IMR-90 (cell line): ENCODE data around the gene PPIA. TPM values are rescaled to one million over a fixed set of nuclear protein-coding genes. Genes with fewer than 3 reads are reported as not detected.

Experiments used
- ATAC-seq: fragments of 200-7000 bp; cut with Tn5 transposase; 2 replicates; pipeline ENCODE4 v1.9.1; 2020; ENCODE audit warnings: low read depth, mild to moderate bottlenecking, moderate library complexity
- BruUV-seq: library from RNA; stranded (reverse); fragments of 400-500 nt; replicated peaks from 2 replicates; lab custom pipeline; 2021; lab: Mats Ljungman, UMichigan
- CTCF ChIA-PET: fragments of 300-600 bp; formaldehyde crosslinking; extraction: SDS; loops from one replicate; lab custom pipeline; 2021; ENCODE audit warnings: antibody characterized with exemption; lab: Yijun Ruan, JAX
- POLR2A ChIA-PET: fragments of 300-600 bp; sonication (Branson Sonifier 250); formaldehyde crosslinking; loops from one replicate; lab custom pipeline; 2022; ENCODE audit warnings: antibody characterized with exemption; ENCODE audit not compliant: unreplicated experiment; lab: Charles Lee
- DNase-seq: peaks from one replicate; pipeline ENCODE4 v3.0.0; 2013
- H2AFZ ChIP-seq: replicated peaks from 2 replicates; pipeline ENCODE3; 2013; ENCODE audit warnings: low read length, mild to moderate bottlenecking; ENCODE audit not compliant: poor library complexity
- H2AK5ac ChIP-seq: 2 replicates; pipeline ENCODE4 v1.6.1; 2013; ENCODE audit warnings: low read depth, low read length, inconsistent platforms
- H2AK9ac ChIP-seq: replicated peaks from 2 replicates; pipeline ENCODE3; 2013; ENCODE audit warnings: mild to moderate bottlenecking, low read depth, low read length, moderate library complexity; ENCODE audit not compliant: poor library complexity
- H2BK120ac ChIP-seq: 2 replicates; pipeline ENCODE4 v1.6.1; 2013; ENCODE audit warnings: low read depth, low read length, inconsistent platforms
- H2BK15ac ChIP-seq: 3 replicates; pipeline ENCODE4 v1.6.1; 2013; ENCODE audit warnings: low read depth, low read length, inconsistent platforms
- H2BK20ac ChIP-seq: 2 replicates; pipeline ENCODE4 v1.6.1; 2013; ENCODE audit warnings: low read depth, mild to moderate bottlenecking, inconsistent platforms, low read length, moderate library complexity
- H2BK5ac ChIP-seq: 2 replicates; pipeline ENCODE4 v1.6.1; 2013; ENCODE audit warnings: mild to moderate bottlenecking, low read depth, low read length, inconsistent platforms; ENCODE audit not compliant: poor library complexity, severe bottlenecking
- H3K14ac ChIP-seq: replicated peaks from 2 replicates; pipeline ENCODE4 v1.6.1; 2013; ENCODE audit warnings: low read depth, low read length, inconsistent platforms
- H3K18ac ChIP-seq: 2 replicates; pipeline ENCODE4 v1.6.1; 2013; ENCODE audit warnings: low read depth, low read length, control low read depth
- H3K23ac ChIP-seq: 2 replicates; pipeline ENCODE4 v1.6.1; 2013; ENCODE audit warnings: low read depth, low read length, inconsistent platforms
- H3K27ac ChIP-seq: 2 replicates; pipeline ENCODE4 v1.5.1; 2013; ENCODE audit warnings: mild to moderate bottlenecking, control low read depth, low read length; ENCODE audit not compliant: insufficient read depth
- H3K27me3 ChIP-seq: 2 replicates; pipeline ENCODE4 v1.6.1; 2013; ENCODE audit warnings: low read length; ENCODE audit not compliant: control insufficient read depth, insufficient read depth
- H3K36me3 ChIP-seq: 2 replicates; pipeline ENCODE4 v1.6.1; 2013; ENCODE audit warnings: low read length, mixed read lengths; ENCODE audit not compliant: control insufficient read depth, insufficient read depth
- H3K4ac ChIP-seq: 2 replicates; pipeline ENCODE4 v1.6.1; 2013; ENCODE audit warnings: low read depth, low read length, inconsistent platforms
- H3K4me1 ChIP-seq: 2 replicates; pipeline ENCODE4 v1.6.1; 2013; ENCODE audit warnings: low read length, mixed read lengths; ENCODE audit not compliant: control insufficient read depth, insufficient read depth
- H3K4me2 ChIP-seq: 2 replicates; pipeline ENCODE4 v1.6.1; 2013; ENCODE audit warnings: low read depth, mild to moderate bottlenecking, control low read depth, low read length, moderate library complexity
- H3K4me3 ChIP-seq: 2 replicates; pipeline ENCODE4 v1.5.1; 2013; ENCODE audit warnings: low read depth, mild to moderate bottlenecking, control low read depth, low read length, moderate library complexity; ENCODE audit not compliant: insufficient read depth
- H3K56ac ChIP-seq: 2 replicates; pipeline ENCODE4 v1.6.1; 2013; ENCODE audit warnings: low read length, inconsistent platforms; ENCODE audit not compliant: insufficient read depth; ENCODE audit errors: extremely low read depth
- H3K79me1 ChIP-seq, 2 experiments: 2 replicates each; pipeline ENCODE4 v1.6.1; 2013; ENCODE audit warnings: low read length in 2 of 2, inconsistent platforms in 1 of 2, low read depth in 1 of 2
- H3K9ac ChIP-seq: 2 replicates; pipeline ENCODE4 v1.6.1; 2013; ENCODE audit warnings: low read depth, low read length, control low read depth
- H3K9me1 ChIP-seq: 2 replicates; pipeline ENCODE4 v1.6.1; 2013; ENCODE audit warnings: low read length, inconsistent platforms; ENCODE audit not compliant: insufficient read depth
- H3K9me3 ChIP-seq: 2 replicates; pipeline ENCODE4 v1.6.1; 2013; ENCODE audit warnings: low read length; ENCODE audit not compliant: control insufficient read depth, insufficient read depth
- H4K20me1 ChIP-seq: 2 replicates; pipeline ENCODE4 v1.6.1; 2013; ENCODE audit warnings: low read length, inconsistent platforms; ENCODE audit not compliant: insufficient read depth
- H4K5ac ChIP-seq: 2 replicates; pipeline ENCODE4 v1.6.1; 2013; ENCODE audit warnings: mild to moderate bottlenecking, low read depth, low read length, control low read depth
- H4K8ac ChIP-seq, 2 experiments: 2 replicates each; pipeline ENCODE4 v1.6.1; 2013; ENCODE audit warnings: low read depth in 2 of 2, low read length in 2 of 2, control low read depth in 1 of 2, inconsistent platforms in 1 of 2
- H4K91ac ChIP-seq: 2 replicates; pipeline ENCODE4 v1.6.1; 2013; ENCODE audit warnings: low read depth, low read length, inconsistent platforms; ENCODE audit not compliant: insufficient read depth
- MAZ ChIP-seq: IDR thresholded peaks from 2 replicates; pipeline ENCODE4 v1.6.1; 2012; ENCODE audit warnings: low read depth, mild to moderate bottlenecking, low read length, improper control_type of control experiment, moderate library complexity, borderline replicate concordance
- POLR2A ChIP-seq: IDR thresholded peaks from 2 replicates; pipeline ENCODE4 v1.6.1; 2012; ENCODE audit warnings: mild to moderate bottlenecking, low read depth, low read length
- WGBS, 2 experiments: methylation state at CpG; one replicate each; pipeline versions ENCODE4 v1.1.5 to v1.1.7; 2013; ENCODE audit warnings: missing lambda C conversion rate in 2 of 2; ENCODE audit not compliant: insufficient read length in 1 of 2; ENCODE audit errors: extremely low coverage in 2 of 2; 5-methylcytosine and 5-hydroxymethylcytosine counted together
- dilution Hi-C: fragments of 300-500 bp; cut with HindIII; formaldehyde crosslinking; loops from one replicate; pipeline ENCODE4 v1.14.3; 2018; ENCODE audit warnings: low sequenced_read_pairs; ENCODE audit not compliant: unreplicated experiment
- in situ Hi-C: fragments of 300-500 bp; cut with MboI; formaldehyde crosslinking; loops from 3 replicates; pipeline ENCODE4 v1.14.3; 2019; ENCODE audit warnings: low sequenced_read_pairs, inconsistent platforms, mixed read lengths
- intact Hi-C: fragments of 100-400 bp; cut with micrococcal nuclease; formaldehyde crosslinking; loops from 2 replicates; pipeline ENCODE4 v1.10.0; 2022
- polyA plus RNA-seq, 3 experiments: library from polyadenylated mRNA; depleted of rRNA; stranded (reverse); fragments of >200 nt; gene quantifications; 2 replicates each; pipeline ENCODE4 v1.2.3, GENCODE V29; 2012; ENCODE audit warnings: low replicate concordance in 1 of 3
- total RNA-seq: library from RNA; depleted of rRNA; stranded (reverse); fragments of >200 nt; gene quantifications from 2 replicates; pipeline ENCODE4 v1.2.3, GENCODE V29; 2012

PPIA gene
- total and polyA plus RNA-seq, 2 of the 4 experiments (the other 2 are of a cell fraction), result 3,396 to 4,883 TPM

GRCh38 chr7:44769776-44770294 lies 26.6 kb upstream of the PPIA start:
- CTCF ChIA-PET, result interaction anchor here (1.1 kb wide), 1 partner anchor 22 kb away, joined by 3 read pairs; no protein-coding TSS in a partner anchor
- H4K20me1 ChIP-seq, result peaks cover 6% of the 10 kb centered on the region
- TF ChIP-seq MAZ (peak; percentile 27; the same call in 1 of the 2 replicates), POLR2A (no peak)
- POLR2A ChIA-PET, result no interaction called here
- peak overlapping the region; percentile 4 for H2BK5ac ChIP-seq
- peak overlapping the region; percentile 1; the same call in 1 of the 2 replicates for H3K14ac ChIP-seq
- peak overlapping the region; percentile 30 for H2AK9ac ChIP-seq
- H3K9ac ChIP-seq, result peak overlapping the region; percentile 8; the same call in 1 of the 2 replicates
- H3K36me3 ChIP-seq, result peaks cover 29% of the 10 kb centered on the region
- H3K4me2 ChIP-seq, result peak overlapping the region; percentile 64
- no peak overlapping the region for H2BK15ac ChIP-seq
- peaks cover 0 to 9% of the 10 kb centered on the region in 2 experiments; a peak in 2 of 4 replicates for H3K79me1 ChIP-seq
- no peaks in the 10 kb centered on the region for H3K27me3 ChIP-seq
- H3K9me3 ChIP-seq, result no peaks in the 10 kb centered on the region
- H3K9me1 ChIP-seq, result peaks cover 23% of the 10 kb centered on the region
- DNase-seq (peak; percentile 47), ATAC-seq (peak; percentile 46)
- peak overlapping the region; percentile 55; the same call in 1 of the 2 replicates for H3K23ac ChIP-seq
- H4K8ac ChIP-seq, result peak overlapping the region in 1 of 2 experiments; percentile 25; a peak in 2 of 4 replicates
- peak overlapping the region; percentile 66; the same call in 1 of the 2 replicates for H3K4ac ChIP-seq
- no peak overlapping the region; the same call in 1 of the 2 replicates for H3K4me3 ChIP-seq
- H3K4me1 ChIP-seq, result peaks cover 33% of the 10 kb centered on the region
- in situ Hi-C loops (no loop called here), dilution Hi-C loops (no loop called here), intact Hi-C loops (loop anchor here (2.0 kb wide), 1 partner anchor 27 kb away; the partner anchor contains the start of gene PPIA)
- peak overlapping the region; percentile 42; the same call in 1 of the 2 replicates for H3K18ac ChIP-seq
- H2AFZ ChIP-seq, result peak overlapping the region; percentile 40
- H4K91ac ChIP-seq, result 0 out of 2 replicates have a peak overlapping the region, but pooled peaks have one; percentile 1
- WGBS, 2 experiments, result 37% methylated on average over 3 of the region's 10 CpGs; no CpG with 5 or more reads in 1 of the 2 experiments
- peak overlapping the region; percentile 4; the same call in 1 of the 2 replicates for H2BK120ac ChIP-seq
- BruUV-seq, result no TSS peak
- H2AK5ac ChIP-seq, result peak overlapping the region; percentile 17; the same call in 1 of the 2 replicates
- peak overlapping the region; percentile 14; the same call in 1 of the 2 replicates for H3K27ac ChIP-seq
- H4K5ac ChIP-seq, result peak overlapping the region; percentile 20; the same call in 1 of the 2 replicates
- no peak overlapping the region for H3K56ac ChIP-seq
- H2BK20ac ChIP-seq, result peak overlapping the region; percentile 2; the same call in 1 of the 2 replicates
